Frontal cortex (tissue), 4 donors: Measurements from ENCODE around the gene GAB1. TPM values are rescaled to one million over a fixed set of nuclear protein-coding genes. Genes with fewer than 3 reads are reported as not detected.

Experiments used
- DNase-seq, 2 donors: peaks; one replicate each; pipeline ENCODE4 v3.0.0; 2012; ENCODE audit warnings: low spot score in 2 of 2
- FAIRE-seq: peaks from 2 replicates; lab custom pipeline; 2012; peaks lifted over from hg19 to GRCh38; lab: Jason Lieb, UNC
- small RNA-seq: library from RNA; depleted of rRNA; stranded (forward); fragments of <200 nt; gene quantifications from one replicate; pipeline ENCODE3, GENCODE V24; 2014
- total RNA-seq: library from RNA; depleted of rRNA; stranded (reverse); fragments of >200 nt; gene quantifications from one replicate; pipeline ENCODE4 v1.2.3, GENCODE V29; 2014
- donor health status: control.
- donor health status: control.
- donor health status: control.

Gene GAB1
- total RNA-seq, 1 donor from 2014 or later = 15.5 TPM

DNA sequence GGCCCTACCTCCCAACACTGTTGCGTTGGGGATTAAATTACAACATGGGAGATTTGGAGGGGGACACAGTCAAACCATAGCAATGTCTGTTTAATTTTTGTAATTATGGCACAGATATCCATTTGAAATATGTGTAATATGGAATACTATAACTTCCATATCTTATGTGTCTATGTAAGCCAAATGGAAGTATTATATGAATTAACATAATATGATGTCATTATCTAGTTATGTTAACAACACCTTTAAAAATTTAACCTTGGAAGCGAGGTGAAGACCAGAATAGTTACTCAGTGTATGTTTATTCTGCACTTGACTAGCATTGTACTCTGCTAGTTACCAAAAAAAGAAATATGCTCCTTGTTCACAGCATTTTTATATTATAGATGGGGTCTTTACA, 181.1 kb downstream of the GAB1 start:
- FAIRE-seq (no peak), DNase-seq (no peak)

Small RNA genes lying within 50 kb of the gene (small RNA-seq; reads per million reads assigned to genes)
- not detected for gene MIR3139
- not detected for gene RF00019

Other genes starting within 250 kb of the GAB1 start
- 20.0 TPM for gene USP38, start 152.0 kb upstream of the GAB1 start, total RNA-seq
- gene SMARCA5, start 176.8 kb downstream of the GAB1 start, total RNA-seq = 60.3 TPM